ENCODE results near the gene MAP3K19. TPM values are rescaled to one million over a fixed set of nuclear protein-coding genes. Genes with fewer than 3 reads are reported as not detected.

The MAP3K19 gene
- total RNA-seq, 4 donors from 2014 or later = not detected

GRCh38 chr2:135064149-135064548, 16.9 kb upstream of the MAP3K19 start:
- no peak for TF ChIP-seq CTCF (IDR thresholded peaks at IDR 0.05; ENCODE audit: low read depth)

GRCh38 chr2:135063210-135063609, 16.0 kb upstream of the MAP3K19 start:
- no peak for TF ChIP-seq CTCF (IDR thresholded peaks at IDR 0.05; ENCODE audit: low read depth)

GRCh38 chr2:135059577-135059976, 12.3 kb upstream of the MAP3K19 start:
- no peak for TF ChIP-seq CTCF (IDR thresholded peaks at IDR 0.05; ENCODE audit: low read depth)

GRCh38 chr2:135056790-135057189, 9.5 kb upstream of the MAP3K19 start:
- no peak for TF ChIP-seq CTCF (IDR thresholded peaks at IDR 0.05; ENCODE audit: low read depth)

DNA sequence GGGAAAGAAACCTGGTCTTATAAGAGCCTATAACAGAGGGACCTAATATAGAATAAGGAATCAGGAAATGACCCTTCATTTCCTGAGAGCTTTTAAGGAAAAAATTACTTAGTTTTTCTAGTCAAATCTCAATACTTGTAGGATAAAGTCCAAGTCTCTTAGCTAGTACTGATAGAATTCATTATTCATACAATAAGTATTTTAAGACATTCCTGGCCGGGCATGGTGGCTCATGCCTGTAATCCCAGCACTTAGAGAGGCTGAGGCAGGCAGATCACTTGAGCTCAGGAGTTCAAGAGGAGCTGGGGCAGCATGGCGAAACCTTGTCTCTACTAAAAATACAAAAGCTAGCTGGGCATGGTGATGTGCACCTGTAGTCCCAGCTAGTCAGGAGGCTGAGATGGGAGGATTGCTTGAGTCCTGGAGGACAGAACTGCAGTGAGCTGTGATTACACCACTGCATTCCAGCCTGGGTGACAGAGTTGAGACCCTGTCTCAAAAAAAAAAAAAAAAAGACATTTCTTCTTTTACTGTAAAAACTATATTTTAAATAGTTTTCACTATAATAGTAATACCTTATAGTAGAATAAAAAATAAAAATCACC, 8.0 kb upstream of the MAP3K19 start:
- TF ChIP-seq CTCF (IDR thresholded peaks at IDR 0.05; ENCODE audit: low read depth) = no peak

DNA sequence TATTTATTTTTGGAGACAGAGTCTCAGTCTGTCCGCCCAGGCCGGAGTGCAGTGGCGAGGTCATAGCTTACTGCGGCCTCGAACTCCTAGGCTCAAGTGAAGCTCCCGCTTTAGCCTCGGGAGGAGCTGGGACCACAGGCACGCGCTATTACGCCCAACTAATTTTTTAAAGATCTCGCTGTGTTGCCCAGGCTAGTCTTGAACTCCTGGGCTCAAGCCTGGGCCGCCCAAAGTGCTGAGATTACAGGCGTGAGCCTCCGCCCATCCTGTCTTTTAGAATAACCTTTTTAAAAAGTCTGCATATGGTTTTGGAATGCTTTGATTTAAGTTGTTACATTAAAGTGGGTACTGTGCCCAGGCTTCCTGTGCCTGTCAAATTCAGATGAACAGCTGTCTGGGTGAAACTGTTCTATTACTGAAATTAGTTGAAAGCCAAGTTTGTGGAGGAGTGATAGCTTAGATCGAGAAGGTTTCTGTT, 5.8 kb upstream of the MAP3K19 start:
- TF ChIP-seq CTCF (IDR thresholded peaks at IDR 0.05; ENCODE audit: low read depth) = no peak

DNA sequence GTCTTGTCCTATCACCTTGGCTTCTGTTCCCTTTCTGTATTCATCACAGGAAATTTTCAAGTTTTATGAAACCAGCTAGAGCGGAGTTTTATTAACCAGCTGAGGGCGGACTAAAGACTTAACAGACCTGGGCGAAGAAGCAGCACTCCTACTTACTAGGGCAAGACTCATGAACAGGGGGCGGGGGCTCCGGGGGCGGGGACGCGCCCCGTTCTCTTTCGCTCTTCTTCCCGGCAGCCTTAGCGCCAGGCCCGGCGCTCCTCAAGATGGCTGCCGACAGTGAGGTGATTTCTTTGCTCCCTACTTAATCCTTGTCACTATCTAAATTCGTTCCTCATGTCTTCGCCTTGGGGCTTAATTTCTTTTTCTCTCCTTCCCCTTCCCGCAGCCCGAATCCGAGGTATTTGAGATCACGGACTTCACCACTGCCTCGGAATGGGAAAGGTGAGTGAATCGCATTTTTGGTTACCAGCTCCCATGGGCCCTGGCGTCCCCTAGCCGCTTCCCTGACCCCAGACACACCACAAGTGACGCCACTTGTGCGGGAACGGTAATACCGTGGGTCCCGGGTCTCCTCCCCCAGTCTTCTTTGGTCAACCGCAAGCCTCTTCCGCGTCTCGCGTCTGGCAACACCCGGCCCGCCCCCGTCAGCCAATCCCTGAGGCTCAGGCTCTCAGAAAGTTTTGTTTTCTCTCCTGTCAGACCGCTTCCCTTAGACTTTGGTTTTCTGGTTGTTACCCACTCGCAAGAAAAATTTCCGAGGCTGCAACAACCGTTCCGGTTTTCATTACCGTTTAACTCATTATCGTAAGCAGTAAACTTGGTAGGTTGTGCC, 5.0 kb upstream of the MAP3K19 start, which contains the start of gene RAB3GAP1:
Gene RAB3GAP1 (plus strand): TSS at position 251 of the 835 bp plus-strand sequence. CDS start 16 bp downstream, at position 267.
- no peak for TF ChIP-seq CTCF (IDR thresholded peaks at IDR 0.05; ENCODE audit: low read depth)

Measured in subcutaneous adipose tissue (tissue), 4 donors.